ENCODE results near the gene ST6GAL1.
"Not testable (repeated sequence)": the region's sequence is repeated elsewhere in the genome, so short reads cannot be mapped to it uniquely, and the experiment has no call there.

The ST6GAL1 gene

GRCh38 chr3:187021748-187022402, 91.5 kb downstream of the ST6GAL1 start:
- H3K27me3 ChIP-seq (ENCODE audit: insufficient read depth, low read length, poor library complexity) = no peaks in the 10 kb centered on the region
- no peaks in the 10 kb centered on the region for H3K4me1 ChIP-seq (ENCODE audit: insufficient read depth, low read length)
- ATAC-seq (ENCODE audit: insufficient read depth, low read depth) = no peak
- no peak overlapping the region for H3K4me3 ChIP-seq (ENCODE audit: low read depth in 1 of 2, low read length in 2 of 2)
- no peaks in the 10 kb centered on the region for H3K79me2 ChIP-seq (ENCODE audit: insufficient read depth, low read length)
- H3K36me3 ChIP-seq (ENCODE audit: insufficient read depth, low read length) = no peaks in the 10 kb centered on the region
- TF ChIP-seq EZH2 (IDR thresholded peaks at IDR 0.05; ENCODE audit: borderline replicate concordance, low read depth, low read length, severe bottlenecking) (no peak), CTCF (IDR thresholded peaks at IDR 0.05; ENCODE audit: borderline replicate concordance, extremely low read depth, low read length, poor library complexity, severe bottlenecking) (no peak)
- DNase-seq = no peak
- no peak overlapping the region for H3K9ac ChIP-seq (ENCODE audit: low read depth, low read length)
- H4K20me1 ChIP-seq (ENCODE audit: insufficient read depth, low read length) = no peaks in the 10 kb centered on the region
- no peak overlapping the region for H3K27ac ChIP-seq (ENCODE audit: low read length)
- H3K4me2 ChIP-seq (ENCODE audit: insufficient read depth, low read length) = no peak overlapping the region
- H3K9me3 ChIP-seq (ENCODE audit: insufficient read depth, low read length, severe bottlenecking) = no peaks in the 10 kb centered on the region
- no peak overlapping the region for H2AFZ ChIP-seq (ENCODE audit: low read depth, low read length)

GRCh38 chr3:187022403-187023029, 92.2 kb downstream of the ST6GAL1 start:
- DNase-seq = no peak
- TF ChIP-seq EZH2 (IDR thresholded peaks at IDR 0.05; ENCODE audit: borderline replicate concordance, low read depth, low read length, severe bottlenecking) (no peak), CTCF (IDR thresholded peaks at IDR 0.05; ENCODE audit: borderline replicate concordance, extremely low read depth, low read length, poor library complexity, severe bottlenecking) (no peak)
- Histone ChIP-seq H3K4me3 (ENCODE audit: low read depth in 1 of 2, low read length in 2 of 2) (no peak overlapping the region), H3K79me2 (ENCODE audit: insufficient read depth, low read length) (no peaks in the 10 kb centered on the region), H3K4me2 (ENCODE audit: insufficient read depth, low read length) (no peak overlapping the region), H2AFZ (ENCODE audit: low read depth, low read length) (no peak overlapping the region), H3K9me3 (ENCODE audit: insufficient read depth, low read length, severe bottlenecking) (no peaks in the 10 kb centered on the region), H3K27me3 (ENCODE audit: insufficient read depth, low read length, poor library complexity) (peaks cover 5% of the 10 kb centered on the region), H3K36me3 (ENCODE audit: insufficient read depth, low read length) (no peaks in the 10 kb centered on the region), H3K9ac (ENCODE audit: low read depth, low read length) (no peak overlapping the region), H4K20me1 (ENCODE audit: insufficient read depth, low read length) (no peaks in the 10 kb centered on the region), H3K4me1 (ENCODE audit: insufficient read depth, low read length) (no peaks in the 10 kb centered on the region), H3K27ac (ENCODE audit: low read length) (no peak overlapping the region)
- ATAC-seq (ENCODE audit: insufficient read depth, low read depth) = no peak

- ATAC-seq (ENCODE audit: insufficient read depth, low read depth); DNase-seq; H3K4me3 ChIP-seq (ENCODE audit: low read depth in 1 of 2, low read length in 2 of 2); H3K27ac ChIP-seq (ENCODE audit: low read length); H3K79me2 ChIP-seq (ENCODE audit: insufficient read depth, low read length); H3K27me3 ChIP-seq (ENCODE audit: insufficient read depth, low read length, poor library complexity); H3K4me1 ChIP-seq (ENCODE audit: insufficient read depth, low read length); H2AFZ ChIP-seq (ENCODE audit: low read depth, low read length); H3K36me3 ChIP-seq (ENCODE audit: insufficient read depth, low read length); H3K4me2 ChIP-seq (ENCODE audit: insufficient read depth, low read length); H4K20me1 ChIP-seq (ENCODE audit: insufficient read depth, low read length); H3K9me3 ChIP-seq (ENCODE audit: insufficient read depth, low read length, severe bottlenecking); H3K9ac ChIP-seq (ENCODE audit: low read depth, low read length): not testable (repeated sequence)
Observed at GRCh38 chr3:187023340-187023739, 93.0 kb downstream of the ST6GAL1 start.

- H3K9ac ChIP-seq (ENCODE audit: low read depth, low read length) = no peak overlapping the region
- no peaks in the 10 kb centered on the region for H4K20me1 ChIP-seq (ENCODE audit: insufficient read depth, low read length)
- no peak overlapping the region for H3K4me2 ChIP-seq (ENCODE audit: insufficient read depth, low read length)
- no peaks in the 10 kb centered on the region for H3K36me3 ChIP-seq (ENCODE audit: insufficient read depth, low read length)
- DNase-seq = no peak
- no peaks in the 10 kb centered on the region for H3K79me2 ChIP-seq (ENCODE audit: insufficient read depth, low read length)
- TF ChIP-seq CTCF (IDR thresholded peaks at IDR 0.05; ENCODE audit: borderline replicate concordance, extremely low read depth, low read length, poor library complexity, severe bottlenecking) (no peak), EZH2 (IDR thresholded peaks at IDR 0.05; ENCODE audit: borderline replicate concordance, low read depth, low read length, severe bottlenecking) (no peak)
- ATAC-seq (ENCODE audit: insufficient read depth, low read depth) = no peak
- no peak overlapping the region for H3K27ac ChIP-seq (ENCODE audit: low read length)
- H3K4me3 ChIP-seq (ENCODE audit: low read depth in 1 of 2, low read length in 2 of 2) = no peak overlapping the region
- no peak overlapping the region for H2AFZ ChIP-seq (ENCODE audit: low read depth, low read length)
- H3K4me1 ChIP-seq (ENCODE audit: insufficient read depth, low read length) = no peaks in the 10 kb centered on the region
- peaks cover 10% of the 10 kb centered on the region for H3K27me3 ChIP-seq (ENCODE audit: insufficient read depth, low read length, poor library complexity)
- no peaks in the 10 kb centered on the region for H3K9me3 ChIP-seq (ENCODE audit: insufficient read depth, low read length, severe bottlenecking)
Observed at GRCh38 chr3:187024536-187025226, 94.4 kb downstream of the ST6GAL1 start.

All from DND-41 (cell line).